ENCODE data around the gene ZC3HAV1.
"Not testable (repeated sequence)": the region's sequence is repeated elsewhere in the genome, so short reads cannot be mapped to it uniquely, and the experiment has no call there.

ZC3HAV1 gene

GRCh38 chr7:139034855-139035585 is 74.5 kb downstream of the ZC3HAV1 start:
- peak; percentile 81 for DNase-seq (ENCODE audit: low read depth)
- TF ChIP-seq POLR2A (IDR thresholded peaks at IDR 0.05; ENCODE audit: extremely low read depth, insufficient read length), result no peak
- 0 out of 2 replicates have a peak, but pooled peaks have one; percentile 7 for TF ChIP-seq MAX (IDR thresholded peaks at IDR 0.05; ENCODE audit: low read depth, low read length)
- peak; percentile 26 for TF ChIP-seq MYC (IDR thresholded peaks at IDR 0.05; ENCODE audit: low read depth, low read length)
- TF ChIP-seq, protein P1, sequence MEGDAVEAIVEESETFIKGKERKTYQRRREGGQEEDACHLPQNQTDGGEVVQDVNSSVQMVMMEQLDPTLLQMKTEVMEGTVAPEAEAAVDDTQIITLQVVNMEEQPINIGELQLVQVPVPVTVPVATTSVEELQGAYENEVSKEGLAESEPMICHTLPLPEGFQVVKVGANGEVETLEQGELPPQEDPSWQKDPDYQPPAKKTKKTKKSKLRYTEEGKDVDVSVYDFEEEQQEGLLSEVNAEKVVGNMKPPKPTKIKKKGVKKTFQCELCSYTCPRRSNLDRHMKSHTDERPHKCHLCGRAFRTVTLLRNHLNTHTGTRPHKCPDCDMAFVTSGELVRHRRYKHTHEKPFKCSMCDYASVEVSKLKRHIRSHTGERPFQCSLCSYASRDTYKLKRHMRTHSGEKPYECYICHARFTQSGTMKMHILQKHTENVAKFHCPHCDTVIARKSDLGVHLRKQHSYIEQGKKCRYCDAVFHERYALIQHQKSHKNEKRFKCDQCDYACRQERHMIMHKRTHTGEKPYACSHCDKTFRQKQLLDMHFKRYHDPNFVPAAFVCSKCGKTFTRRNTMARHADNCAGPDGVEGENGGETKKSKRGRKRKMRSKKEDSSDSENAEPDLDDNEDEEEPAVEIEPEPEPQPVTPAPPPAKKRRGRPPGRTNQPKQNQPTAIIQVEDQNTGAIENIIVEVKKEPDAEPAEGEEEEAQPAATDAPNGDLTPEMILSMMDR (IDR thresholded peaks at IDR 0.05; ENCODE audit: low read depth, low read length), result peak; percentile 21
- H3K4me3 ChIP-seq (ENCODE audit: low read depth, low read length), result peak overlapping the region; percentile 81

DNA sequence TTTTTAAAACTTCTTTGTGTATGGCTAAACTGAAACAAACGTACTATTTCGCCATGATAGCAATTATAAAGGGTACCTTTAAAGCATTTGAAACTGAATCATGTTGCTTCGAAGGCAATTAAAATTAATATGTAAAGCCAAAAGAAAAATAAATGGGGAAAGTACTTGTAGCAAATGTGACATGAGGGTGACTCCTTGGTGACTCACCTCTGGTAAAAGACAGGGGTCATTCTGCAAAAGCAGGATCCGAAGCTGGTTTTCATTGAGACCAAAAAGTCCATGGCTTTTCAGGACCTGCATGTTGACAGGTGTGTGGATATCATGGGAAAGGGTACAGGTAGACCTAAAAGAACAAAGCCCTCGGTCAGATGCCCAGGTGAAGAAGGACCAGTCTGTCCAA is 75.2 kb downstream of the ZC3HAV1 start:
- DNase-seq (ENCODE audit: low read depth), result peak; percentile 52
- TF ChIP-seq, protein P1 (IDR thresholded peaks at IDR 0.05; ENCODE audit: low read depth, low read length), result no peak
- no peak for TF ChIP-seq MAX (IDR thresholded peaks at IDR 0.05; ENCODE audit: low read depth, low read length)
- peak overlapping the region; percentile 81 for H3K4me3 ChIP-seq (ENCODE audit: low read depth, low read length)

- peak overlapping the region; percentile 81 for H3K4me3 ChIP-seq (ENCODE audit: low read depth, low read length)
- TF ChIP-seq MAX (IDR thresholded peaks at IDR 0.05; ENCODE audit: low read depth, low read length) (no peak), POLR2A (IDR thresholded peaks at IDR 0.05; ENCODE audit: extremely low read depth, insufficient read length) (no peak)
- DNase-seq (ENCODE audit: low read depth), result no peak
Observed at GRCh38 chr7:139033346-139034114, 76.0 kb downstream of the ZC3HAV1 start.

- H3K4me3 ChIP-seq (ENCODE audit: low read depth, low read length), result no peak overlapping the region
- no peak for DNase-seq (ENCODE audit: low read depth)
- TF ChIP-seq, protein P1 (IDR thresholded peaks at IDR 0.05; ENCODE audit: low read depth, low read length), result no peak
- no peak for TF ChIP-seq POLR2A (IDR thresholded peaks at IDR 0.05; ENCODE audit: extremely low read depth, insufficient read length)
- no peak for TF ChIP-seq MAX (IDR thresholded peaks at IDR 0.05; ENCODE audit: low read depth, low read length)
- TF ChIP-seq MYC (IDR thresholded peaks at IDR 0.05; ENCODE audit: low read depth, low read length), result no peak
Observed at GRCh38 chr7:139032473-139032872, 77.0 kb downstream of the ZC3HAV1 start.

DNA sequence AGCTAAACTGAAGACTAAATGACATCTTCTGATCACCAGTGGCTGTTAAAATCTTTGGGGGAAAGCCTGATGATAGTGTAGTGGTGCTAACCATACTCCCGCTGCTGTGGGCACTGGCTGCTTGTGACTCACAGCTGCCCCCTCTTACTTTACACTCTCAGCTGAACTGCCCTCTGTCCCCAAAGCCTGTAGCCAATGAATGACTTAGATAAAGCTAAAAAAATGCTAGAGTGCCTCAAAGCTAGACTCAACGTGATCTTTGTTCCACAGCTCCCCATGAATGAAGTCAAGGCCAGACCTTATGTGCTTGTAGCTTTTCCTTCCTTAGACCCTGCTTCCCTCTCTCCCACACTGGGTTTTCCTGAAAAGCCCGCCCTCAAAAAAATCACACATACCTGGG is 80.2 kb downstream of the ZC3HAV1 start:
- no peak overlapping the region for H3K4me3 ChIP-seq (ENCODE audit: low read depth, low read length)
- no peak for DNase-seq (ENCODE audit: low read depth)
- TF ChIP-seq MAX (IDR thresholded peaks at IDR 0.05; ENCODE audit: low read depth, low read length) (no peak), MYC (IDR thresholded peaks at IDR 0.05; ENCODE audit: low read depth, low read length) (no peak), POLR2A (IDR thresholded peaks at IDR 0.05; ENCODE audit: extremely low read depth, insufficient read length) (no peak)
- TF ChIP-seq, protein P1 (IDR thresholded peaks at IDR 0.05; ENCODE audit: low read depth, low read length), result no peak

DNA sequence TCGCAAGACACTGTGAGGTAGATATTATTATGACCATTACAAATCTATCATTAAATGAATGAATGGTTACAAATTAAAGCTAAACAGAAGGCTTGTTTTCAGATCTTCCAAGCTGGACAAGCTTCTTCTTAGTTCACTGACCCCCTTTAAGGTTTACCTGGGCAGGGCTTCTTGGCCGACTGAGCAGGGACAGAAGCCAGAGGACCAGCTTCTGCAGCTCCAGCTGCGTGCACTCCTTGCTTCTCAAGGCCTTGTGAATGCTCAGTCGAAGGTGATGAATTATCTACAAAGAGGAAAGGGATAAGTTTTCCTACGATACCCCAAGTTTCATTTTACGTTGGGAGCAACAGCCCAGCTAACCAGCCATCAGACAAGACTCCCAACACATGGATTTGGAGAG is 83.0 kb downstream of the ZC3HAV1 start:
- DNase-seq (ENCODE audit: low read depth), result no peak
- TF ChIP-seq MAX (IDR thresholded peaks at IDR 0.05; ENCODE audit: low read depth, low read length) (no peak), POLR2A (IDR thresholded peaks at IDR 0.05; ENCODE audit: extremely low read depth, insufficient read length) (no peak), MYC (IDR thresholded peaks at IDR 0.05; ENCODE audit: low read depth, low read length) (no peak)
- TF ChIP-seq, protein P1 (IDR thresholded peaks at IDR 0.05; ENCODE audit: low read depth, low read length), result no peak
- no peak overlapping the region for H3K4me3 ChIP-seq (ENCODE audit: low read depth, low read length)

DNA sequence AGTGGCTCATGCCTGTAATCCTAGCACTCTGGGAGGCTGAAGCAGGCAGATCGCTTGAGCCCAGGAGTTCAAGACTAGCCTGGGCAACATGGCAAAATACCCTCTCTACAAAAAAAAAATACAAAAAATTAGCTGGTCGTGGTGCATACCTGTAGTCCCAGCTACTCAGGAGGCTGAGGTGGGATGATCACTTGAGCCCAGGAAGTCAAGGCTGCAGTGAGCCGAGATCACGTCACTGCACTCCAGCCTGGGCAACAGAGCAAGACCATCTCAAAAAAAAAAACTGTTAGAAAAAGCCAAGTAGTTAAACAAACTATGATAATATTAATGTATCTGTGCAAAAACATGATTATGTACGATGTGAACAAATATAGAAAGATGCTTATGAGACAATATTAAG is 83.7 kb downstream of the ZC3HAV1 start:
- DNase-seq (ENCODE audit: low read depth); H3K4me3 ChIP-seq (ENCODE audit: low read depth, low read length): not testable (repeated sequence)

Data from NB4 (cell line).